NCI-H146 (cell line): Measurements from ENCODE around the gene DLK2.
"Not testable (repeated sequence)": the region's sequence is repeated elsewhere in the genome, so short reads cannot be mapped to it uniquely, and the experiment has no call there.

Source experiments
- DNase-seq: peaks from one replicate; lab custom pipeline; 2025; lab: John Stamatoyannopoulos, UW

The DLK2 gene

DNA sequence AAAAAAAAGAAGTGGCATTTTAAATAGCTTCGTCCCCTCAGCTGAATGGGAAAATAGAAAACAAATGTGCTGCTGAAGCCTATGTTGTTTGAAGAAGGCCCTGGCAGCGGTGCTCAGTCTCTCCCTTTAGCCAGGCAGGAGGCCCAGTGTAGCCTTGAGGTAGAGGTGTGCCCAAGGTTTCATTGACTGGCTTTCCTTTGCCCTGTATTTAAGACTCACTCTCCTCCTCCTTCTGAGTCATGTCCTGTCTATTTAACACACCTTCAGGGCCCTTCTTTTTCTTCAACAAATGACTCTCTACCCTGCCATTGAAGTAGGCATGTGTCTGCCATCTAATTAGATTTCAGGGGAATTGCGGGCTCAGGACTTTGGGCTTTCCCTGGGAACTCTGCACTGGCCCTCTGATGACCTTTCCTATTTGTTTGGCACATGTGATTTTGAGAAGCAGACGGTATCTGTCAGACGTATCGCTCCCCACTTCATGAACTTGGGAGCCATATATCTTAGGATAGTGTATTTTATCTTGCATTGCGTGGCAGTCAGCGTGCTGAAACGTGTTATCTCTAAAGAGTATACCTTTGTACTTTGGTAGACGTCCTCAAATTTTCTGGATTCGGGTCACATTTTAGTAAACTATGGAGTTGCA, 26.4 kb upstream of the DLK2 start:
- DNase-seq: no peak

DNA sequence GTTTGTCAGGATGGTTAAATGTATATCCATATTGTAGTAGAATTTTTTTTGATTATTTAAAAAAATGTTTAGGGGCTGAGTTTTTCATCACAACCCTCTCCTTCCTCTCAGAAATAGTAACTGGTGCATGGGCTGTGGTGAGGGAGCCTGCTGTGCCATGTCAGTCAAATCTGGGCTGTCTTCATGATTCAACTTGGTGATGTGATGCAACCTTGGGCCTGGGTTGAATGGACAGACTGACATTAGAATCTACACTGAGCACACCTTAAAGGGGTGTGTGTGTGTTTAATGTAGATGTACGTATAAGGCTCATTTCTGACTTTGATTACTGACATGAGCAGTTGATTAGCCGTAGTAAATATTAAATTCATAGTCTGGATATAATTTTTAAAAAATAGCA, 25.7 kb upstream of the DLK2 start:
- no peak for DNase-seq

DNA sequence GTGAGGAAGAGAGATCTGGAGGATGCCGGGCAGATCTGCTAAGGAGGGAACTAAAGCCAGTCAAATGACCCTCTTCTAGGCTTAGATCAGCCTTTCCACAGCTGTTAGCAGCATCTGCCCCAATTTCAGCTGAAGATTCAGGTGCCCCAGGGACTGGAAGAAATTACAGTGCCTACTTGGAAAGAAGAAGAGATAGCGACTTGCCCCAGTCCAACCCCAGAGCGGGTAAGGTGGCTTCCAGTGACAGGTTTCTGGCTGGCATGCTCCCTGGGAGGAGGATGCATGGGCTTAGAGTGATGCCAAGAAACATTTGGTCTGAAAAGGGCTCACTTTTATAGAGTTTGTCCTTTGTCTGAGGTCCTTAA, 22.6 kb upstream of the DLK2 start:
- DNase-seq: no peak

DNA sequence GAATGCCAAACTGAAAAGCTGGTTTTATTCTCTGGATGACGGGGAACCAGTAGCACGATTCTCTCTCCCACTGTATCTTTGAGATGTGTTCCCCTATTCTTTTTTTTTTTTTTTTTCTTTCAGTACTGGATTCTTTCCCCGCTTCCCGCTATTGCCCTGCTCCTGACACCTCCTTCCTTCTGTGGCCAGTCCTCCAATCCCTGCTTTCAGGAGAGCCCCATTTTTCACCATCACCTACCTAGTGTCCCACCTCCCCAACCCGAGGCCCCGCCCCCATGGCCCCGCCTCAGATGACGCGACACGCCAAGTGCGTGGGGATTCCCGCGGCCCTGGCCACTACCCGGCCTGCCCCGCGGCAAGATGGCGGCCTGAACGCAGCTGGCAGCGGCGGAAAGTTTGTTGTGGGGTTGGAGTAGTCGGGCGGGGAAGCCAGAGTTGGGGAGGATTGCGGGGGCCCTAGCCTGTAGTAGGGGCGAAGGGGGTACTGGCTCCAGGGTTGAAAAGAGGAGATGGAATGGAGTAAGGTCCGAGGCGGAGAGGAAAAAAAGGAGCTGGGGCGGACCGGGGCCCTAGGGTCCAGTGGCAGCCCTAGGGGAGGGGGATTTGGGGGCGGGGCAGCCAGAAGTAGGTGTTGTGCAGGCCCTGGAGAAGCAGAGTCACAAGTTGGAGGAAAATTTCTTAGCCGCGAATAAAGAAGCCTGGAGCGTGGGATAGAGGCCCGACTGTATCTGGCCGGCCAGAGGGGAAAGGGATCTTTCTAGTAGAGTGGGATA, 22.1 kb upstream of the DLK2 start, which contains the start of gene TJAP1:
Gene TJAP1, plus strand, starts transcription at position 336 of the 773 bp plus-strand sequence. CDS start 21,432 bp downstream, outside the sequence.
- peak; percentile 98 for DNase-seq

DNA sequence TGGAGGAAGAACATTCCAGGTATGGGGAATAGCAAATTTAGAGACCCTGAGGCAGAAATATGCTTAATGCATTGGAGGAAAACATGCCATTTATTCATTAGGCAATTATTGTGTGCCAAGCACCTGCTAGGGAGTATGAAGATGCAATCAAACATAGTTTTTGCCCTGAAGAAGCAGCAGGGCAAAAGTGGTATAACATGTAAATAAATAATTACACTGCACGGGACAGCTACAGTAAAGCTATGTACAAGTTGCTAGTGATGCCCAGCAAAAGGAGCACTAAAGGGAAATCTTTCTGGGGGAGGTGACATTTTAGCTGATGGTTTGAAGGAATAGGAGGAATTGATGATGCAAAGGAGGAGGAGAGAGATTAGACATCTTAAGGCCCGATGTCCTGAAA, 21.4 kb upstream of the DLK2 start:
- DNase-seq: no peak

DNA sequence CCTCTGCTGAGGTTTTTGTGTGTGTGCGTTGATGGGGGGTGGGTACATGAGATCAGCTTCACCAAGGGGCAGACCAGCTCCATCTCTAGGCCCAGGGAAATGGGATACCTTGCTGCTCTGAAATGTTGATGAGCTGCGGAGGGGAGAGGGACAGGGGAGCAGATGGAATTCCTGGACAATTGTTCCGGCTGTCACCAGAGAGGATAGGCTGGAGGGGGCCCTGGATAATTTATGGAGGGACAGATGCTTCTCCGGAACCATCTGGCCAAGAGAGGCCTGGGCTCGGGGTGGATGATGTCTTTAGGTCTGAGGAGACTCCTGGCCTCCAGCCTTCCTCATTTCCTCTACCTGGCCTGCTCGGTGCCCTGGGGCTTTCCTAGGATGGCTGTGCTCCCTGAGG, 20.2 kb upstream of the DLK2 start:
- no peak for DNase-seq

DNA sequence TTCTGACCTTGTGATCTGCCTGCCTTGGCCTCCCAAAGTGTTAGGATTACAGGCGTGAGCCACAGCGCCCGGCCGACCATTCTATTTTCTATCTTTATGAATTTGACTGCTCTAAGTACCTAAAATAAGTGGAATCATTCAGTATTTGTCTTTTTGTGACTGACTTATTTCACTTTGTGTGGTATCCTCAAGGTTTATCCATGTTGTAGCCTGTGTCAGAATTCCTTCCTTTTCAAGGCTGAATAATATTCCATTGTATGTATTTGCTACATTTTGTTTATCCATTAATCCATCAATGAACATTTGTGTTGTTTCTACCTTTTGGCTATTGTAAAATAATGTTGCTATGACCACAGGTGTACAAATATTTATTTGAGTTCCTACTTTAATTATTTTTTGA, 17.2 kb upstream of the DLK2 start:
- DNase-seq: no peak

DNA sequence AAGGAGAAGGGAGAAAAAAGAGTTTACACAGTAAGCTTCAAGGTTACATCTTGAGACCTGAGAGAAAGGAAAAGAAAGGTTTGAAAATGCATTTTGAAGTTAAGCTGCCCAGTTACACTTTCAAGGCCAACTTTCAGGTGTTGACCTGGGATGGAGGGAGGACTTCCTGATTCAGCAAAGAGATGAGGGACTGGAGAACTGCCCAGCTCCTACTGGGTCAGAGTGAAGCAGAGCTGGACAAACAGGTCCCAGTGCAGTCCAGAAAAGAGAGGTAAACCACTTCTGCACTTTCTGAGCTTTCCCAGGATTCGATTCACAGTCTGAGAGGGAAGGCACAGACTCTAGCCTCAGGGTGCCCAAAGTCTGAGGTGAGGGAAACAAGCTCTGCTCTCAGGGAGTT, 16.1 kb upstream of the DLK2 start:
- no peak for DNase-seq

DNA sequence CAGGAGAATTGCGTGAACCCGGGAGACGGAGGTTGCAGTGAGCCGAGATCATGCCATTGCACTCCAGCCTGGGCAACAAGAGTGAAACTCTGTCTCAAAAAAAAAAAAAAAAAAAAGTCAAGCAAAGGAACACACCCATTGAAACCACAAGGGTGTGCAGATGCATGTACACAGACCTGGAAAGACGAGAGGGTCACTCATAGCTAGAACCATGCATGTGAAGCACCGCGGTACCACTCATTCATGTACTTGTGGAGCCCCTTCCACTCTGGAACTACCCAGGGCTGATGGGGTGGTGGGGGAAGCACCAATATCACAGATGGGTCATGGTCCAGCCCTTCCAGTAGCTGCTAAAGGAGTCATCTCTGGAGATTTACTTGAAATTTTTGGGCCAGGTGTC, 14.6 kb upstream of the DLK2 start:
- DNase-seq: no peak

DNA sequence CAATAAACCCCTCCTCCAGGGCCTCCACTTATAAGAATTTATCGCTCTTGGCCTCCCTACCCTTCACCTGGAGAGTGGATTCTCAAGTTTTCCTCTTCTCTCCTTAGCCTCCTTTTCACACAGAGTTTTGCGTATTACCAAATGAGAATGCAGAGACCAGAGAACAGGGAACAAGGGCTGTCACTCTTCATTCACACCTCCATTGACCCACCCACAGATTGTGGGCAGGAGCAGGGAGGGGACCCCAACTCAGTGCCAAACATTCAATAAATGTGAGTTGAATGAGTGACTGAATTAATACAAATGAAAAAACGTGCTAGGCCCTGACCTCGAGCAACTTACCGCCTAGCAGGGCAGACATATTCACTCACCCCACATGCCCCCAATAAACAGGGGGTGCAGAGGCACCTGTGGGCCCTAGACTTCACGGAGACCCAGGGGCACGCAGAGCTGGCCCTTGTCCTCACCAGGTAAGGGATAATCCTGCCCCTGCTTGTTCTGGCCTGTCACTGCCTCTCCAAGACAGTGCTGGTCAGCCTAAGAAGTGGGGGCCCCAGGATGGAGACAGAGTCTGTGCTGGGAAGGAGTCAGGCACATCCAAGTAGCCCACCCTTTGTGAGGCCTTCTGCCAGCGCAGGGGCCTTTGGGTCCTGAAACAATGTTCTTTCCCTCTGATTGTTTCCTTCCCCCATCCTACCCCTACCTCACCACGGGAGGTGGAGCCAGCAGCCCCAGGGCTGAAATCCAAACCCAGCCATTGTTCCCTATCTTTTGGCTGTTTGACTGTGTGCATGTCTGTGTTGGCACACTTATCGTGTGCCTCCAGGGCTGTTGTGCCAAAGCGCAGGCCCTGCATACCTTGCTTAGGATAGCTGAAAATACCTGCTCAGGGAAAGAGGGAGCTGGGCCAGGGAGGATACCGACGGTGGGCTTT, 13.7 kb upstream of the DLK2 start:
- DNase-seq: peak; percentile 78

DNA sequence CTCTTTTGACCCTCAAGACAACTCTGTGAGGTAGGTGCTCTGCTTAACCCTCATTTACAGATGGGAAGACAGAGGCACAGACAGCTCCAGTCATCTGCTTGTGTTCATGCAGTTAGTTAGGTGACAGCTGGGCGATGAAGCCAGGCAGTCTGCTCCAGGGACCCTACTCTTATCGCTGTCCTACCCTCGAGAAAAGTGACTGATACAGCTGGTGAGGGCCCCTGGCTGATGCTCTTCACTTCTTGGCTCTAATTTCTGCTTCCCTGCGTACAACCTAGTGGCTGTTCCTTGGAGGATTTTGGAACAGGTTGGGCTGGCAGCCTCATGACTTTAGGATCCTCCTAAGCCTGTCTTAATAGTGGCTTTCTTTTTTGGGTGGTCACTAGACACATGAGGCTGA, 12.9 kb upstream of the DLK2 start:
- DNase-seq: no peak

DNA sequence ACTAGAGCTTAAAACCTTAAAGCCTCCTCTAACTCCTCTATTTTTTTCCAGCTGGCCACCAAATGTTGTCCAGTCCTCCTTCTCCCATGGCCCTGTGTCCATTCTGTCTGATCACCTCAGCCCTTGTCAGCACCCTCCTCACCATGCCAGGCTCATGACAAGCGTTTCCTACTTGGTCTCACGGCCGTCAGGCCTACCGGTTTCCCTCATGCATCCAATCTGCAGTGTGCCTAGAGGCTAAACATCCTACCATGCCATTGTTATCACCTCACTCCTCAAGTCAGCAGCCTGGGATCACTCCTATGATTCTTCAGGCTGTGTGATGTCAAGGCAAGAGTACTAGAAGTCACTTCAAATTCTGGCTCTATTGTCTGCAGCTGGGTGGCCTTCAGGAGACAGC, 12.4 kb upstream of the DLK2 start:
- DNase-seq: no peak

DNA sequence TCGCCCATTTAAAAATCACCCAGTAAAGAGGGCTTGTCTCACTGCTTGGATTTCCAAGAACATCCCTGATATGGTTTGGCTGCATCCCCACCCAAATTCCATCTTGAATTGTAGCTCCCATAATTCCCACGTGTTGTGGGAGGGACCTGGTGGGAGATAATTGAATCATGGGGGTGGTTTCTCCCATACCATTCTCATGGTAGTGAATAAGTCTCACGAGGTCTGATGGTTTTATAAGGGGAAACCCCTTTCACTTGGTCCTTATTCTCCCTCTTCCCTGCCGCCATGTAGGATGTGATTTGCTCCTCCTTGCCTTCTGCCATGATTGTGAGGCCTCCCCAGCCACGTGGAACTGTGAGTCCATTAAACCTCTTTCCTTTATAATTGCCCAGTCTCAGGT, 11.9 kb upstream of the DLK2 start:
- not testable (repeated sequence) for DNase-seq

DNA sequence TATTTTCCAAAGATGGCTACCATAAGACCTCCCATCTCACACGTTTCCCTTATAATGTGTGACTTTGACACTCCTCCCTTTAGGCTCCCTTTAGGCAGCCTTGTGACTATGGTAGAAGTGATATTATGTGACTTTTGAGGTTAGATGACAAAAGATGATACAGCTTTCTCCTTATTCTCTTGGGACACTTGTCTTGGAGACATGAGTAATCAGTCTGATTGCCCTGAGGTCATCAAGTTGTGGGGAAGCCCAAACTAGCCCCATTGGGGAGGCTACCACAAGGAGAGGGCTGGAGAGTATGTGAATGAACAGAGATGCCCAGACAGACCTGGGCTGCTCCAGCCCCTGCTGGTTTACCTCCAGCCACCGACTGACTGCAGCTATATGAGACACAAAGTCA, 10.6 kb upstream of the DLK2 start:
- no peak for DNase-seq

DNA sequence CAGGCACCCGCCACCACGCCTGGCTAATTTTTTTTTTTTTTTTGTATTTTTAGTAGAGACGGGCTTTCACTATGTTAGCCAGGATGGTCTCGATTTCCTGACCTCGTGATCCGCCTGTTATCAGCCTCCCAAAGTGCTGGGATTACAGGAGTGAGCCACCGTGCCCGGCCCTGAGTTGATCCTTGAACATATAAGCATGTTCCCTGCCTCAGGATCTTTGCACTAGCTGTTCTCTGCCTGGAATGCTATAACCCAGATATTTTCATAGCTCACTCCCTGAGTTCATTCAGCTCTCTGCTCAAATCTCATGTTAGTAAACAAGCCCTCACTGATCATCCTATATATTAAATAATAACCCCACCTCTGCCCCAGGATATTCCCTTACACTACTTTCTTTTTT, 9.0 kb upstream of the DLK2 start:
- no peak for DNase-seq

DNA sequence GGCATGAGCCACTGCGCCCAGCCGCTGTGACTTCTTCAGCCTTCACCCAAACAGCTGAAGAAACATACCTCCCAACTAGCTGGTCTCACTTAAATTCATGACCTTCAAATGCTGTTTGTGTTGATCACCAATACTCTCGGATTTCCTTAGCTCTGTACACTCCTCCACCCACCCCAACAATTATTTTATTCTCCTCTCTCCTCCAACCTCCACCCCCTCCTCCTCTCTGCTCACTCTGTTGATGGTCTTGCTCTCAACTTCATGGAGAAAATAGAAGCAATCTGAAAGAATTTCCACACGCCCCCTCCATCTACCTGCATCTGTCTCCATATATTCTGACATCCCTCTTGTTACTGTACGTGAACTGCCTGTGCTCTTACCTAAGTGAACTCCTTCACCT, 6.6 kb upstream of the DLK2 start:
- DNase-seq: no peak

DNA sequence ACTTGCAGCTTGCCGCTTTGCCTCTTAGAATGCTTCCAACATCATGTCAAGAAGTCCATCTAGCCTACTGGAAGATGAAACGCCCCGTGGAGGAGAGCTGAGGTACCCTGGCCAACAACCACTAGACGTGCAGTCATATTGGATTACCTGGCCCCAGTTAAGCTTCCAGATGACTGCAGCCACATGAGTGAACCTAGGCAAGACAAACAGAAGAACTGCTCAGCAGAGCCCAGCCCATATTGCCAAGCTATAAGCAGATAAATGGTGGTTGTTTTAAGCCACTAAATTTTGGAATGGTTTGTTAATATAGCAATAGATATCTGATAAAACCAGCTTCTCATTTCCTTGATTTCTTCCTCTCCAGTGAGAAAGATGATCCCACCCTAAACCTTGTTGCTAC, 4.7 kb upstream of the DLK2 start:
- no peak for DNase-seq

DNA sequence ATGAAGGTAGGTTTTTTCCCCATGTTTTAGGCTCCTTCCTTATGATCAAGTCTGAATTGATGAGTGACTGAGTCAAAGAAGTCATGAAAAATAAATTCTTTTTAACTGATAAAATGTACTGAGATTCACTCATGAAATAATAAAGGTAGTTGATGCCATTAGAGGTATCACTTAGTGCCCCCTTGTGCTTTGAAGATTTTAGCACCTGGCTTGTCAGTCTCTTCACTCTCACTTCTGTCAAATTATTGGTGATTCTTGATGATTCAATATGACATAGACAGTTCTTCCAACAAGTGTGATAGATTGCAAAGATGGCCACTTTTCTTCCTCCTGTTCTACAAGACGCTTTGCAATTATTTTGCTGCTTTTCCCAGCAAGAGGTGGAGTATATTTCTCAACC, 4.2 kb upstream of the DLK2 start:
- no peak for DNase-seq

DNA sequence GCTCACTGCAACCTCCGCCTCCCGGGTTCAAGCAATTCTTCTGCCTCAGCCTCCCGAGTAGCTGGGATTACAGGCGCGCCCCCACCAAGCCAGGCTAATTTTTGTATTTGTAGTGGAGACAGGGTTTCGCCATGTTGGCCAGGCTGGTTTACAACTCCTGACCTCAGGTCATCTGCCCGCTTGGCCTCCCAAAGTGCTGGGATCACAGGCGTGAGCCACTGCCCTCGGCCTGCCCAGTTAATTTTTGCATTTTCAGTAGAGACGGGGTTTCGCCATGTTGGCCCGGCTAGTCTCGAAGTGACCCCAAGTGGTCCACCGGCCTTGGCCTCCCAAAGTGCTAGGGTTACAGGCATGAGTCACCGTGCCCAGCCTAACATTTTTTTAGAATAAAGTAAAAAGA, 2.8 kb upstream of the DLK2 start:
- not testable (repeated sequence) for DNase-seq

DNA sequence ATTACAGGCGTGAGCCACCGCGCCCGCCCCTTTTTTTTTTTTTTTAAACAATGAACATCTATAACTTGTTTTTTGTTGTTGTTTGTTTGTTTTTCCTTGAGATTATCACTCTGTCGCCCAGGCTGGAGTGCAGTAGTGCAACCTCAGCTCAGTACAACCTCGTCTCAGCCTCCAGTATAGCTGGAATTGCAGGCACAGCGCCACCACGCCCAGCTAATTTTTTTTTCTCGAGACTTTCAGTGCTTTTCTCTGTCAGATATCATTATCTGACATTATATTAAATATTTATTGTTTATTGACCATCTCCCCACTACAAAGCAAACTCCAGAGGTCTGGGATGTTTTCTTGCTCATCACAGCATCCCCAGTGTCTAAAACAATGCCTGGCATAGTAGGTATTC, 2.3 kb upstream of the DLK2 start:
- DNase-seq: peak; percentile 34

DNA sequence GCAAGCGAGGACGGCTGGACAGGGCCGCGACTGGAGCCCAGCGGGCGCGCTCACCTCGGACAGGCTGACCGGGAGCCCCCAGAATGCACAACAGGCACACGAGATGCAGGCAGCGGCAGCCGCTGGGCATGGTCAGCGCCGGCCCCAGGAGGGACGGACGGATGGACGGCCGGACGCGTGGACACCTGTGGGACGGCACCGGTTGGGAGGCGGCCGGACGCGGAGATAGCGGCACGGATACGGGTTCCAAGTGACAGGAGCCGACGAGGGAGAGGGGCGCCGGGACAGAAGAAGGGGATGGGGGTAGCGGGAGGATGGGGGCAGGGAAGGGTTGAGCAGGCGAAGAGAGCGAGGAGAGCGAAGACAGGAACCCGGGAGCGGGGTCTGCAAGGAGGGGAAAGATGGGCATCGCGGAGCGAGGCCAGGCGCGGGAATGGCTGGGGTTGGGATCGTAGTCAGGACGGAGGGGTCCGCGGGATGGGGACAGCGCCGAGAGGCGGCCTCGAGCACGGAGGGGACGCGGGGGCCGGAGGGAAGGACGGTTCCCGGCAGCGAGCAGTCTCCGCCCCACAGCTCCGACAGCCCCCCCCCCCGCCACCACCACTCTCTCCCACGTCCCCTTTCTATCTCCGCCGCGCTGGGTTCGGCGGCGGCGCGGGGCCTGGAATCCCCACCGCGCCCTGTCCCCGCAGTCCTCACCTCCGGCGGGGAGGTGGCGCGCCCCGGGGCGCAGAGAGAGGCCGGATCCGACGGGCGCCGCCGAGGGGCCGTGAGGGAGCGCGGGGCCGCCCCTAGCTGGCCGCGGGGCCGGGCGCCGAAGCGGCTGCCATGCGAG, 435 bp downstream of the DLK2 start:
- peak; percentile 87 for DNase-seq

DNA sequence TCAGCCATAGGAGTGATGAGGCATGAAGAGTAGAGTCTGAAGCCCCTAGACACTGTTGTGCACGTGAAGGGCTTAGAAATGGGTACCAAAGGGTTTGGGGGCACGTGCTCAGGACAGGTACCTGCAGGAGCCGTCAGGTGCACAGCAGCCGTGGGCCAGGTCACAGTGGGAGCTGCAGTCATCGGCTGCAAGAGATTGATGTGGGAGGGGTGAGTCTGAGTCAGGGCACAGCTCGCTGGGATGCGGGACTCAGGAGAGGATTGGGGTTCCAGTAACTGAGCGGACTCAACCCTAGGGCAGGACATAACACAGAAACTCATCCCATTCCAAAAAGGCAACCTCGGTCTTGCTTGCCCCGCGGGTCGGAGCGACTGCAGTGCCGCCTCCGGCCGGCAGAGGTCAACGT, 1.1 kb downstream of the DLK2 start:
- DNase-seq: no peak
